ENCODE results near the gene SSR1. TPM values are rescaled to one million over a fixed set of nuclear protein-coding genes. Genes with fewer than 3 reads are reported as not detected.

The SSR1 gene
- total RNA-seq, 6 experiments from 2014 or later: 60.8 to 110 (median 90.5) TPM

GRCh38 chr6:7251646-7252260 is 61.2 kb downstream of the SSR1 start:
- Histone ChIP-seq H3K9me3 (no peaks in the 10 kb centered on the region), H3K27ac (peak overlapping the region in 1 of 3 donors; percentile 51), H3K4me1 (peaks cover 0 to 8% (median 0%) of the 10 kb centered on the region in 4 donors), H3K27me3 (no peaks in the 10 kb centered on the region), H3K36me3 (peaks cover 0 to 52% (median 20%) of the 10 kb centered on the region in 4 donors), H3K4me3 (no peak overlapping the region)
- TF ChIP-seq, protein P1, sequence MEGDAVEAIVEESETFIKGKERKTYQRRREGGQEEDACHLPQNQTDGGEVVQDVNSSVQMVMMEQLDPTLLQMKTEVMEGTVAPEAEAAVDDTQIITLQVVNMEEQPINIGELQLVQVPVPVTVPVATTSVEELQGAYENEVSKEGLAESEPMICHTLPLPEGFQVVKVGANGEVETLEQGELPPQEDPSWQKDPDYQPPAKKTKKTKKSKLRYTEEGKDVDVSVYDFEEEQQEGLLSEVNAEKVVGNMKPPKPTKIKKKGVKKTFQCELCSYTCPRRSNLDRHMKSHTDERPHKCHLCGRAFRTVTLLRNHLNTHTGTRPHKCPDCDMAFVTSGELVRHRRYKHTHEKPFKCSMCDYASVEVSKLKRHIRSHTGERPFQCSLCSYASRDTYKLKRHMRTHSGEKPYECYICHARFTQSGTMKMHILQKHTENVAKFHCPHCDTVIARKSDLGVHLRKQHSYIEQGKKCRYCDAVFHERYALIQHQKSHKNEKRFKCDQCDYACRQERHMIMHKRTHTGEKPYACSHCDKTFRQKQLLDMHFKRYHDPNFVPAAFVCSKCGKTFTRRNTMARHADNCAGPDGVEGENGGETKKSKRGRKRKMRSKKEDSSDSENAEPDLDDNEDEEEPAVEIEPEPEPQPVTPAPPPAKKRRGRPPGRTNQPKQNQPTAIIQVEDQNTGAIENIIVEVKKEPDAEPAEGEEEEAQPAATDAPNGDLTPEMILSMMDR (IDR thresholded peaks at IDR 0.05): no peak
- no peak for TF ChIP-seq POLR2A (IDR thresholded peaks at IDR 0.05)
- WGBS (ENCODE audit: insufficient coverage, low coverage, low lambda C conversion rate, missing lambda C conversion rate): 83% methylated on average over 5 of the region's 6 CpGs
- ATAC-seq (no peak), DNase-seq (peak in 1 of 3 donors; percentile 35)
- intact Hi-C loops (cut with DNase I): no loop called here

- WGBS (ENCODE audit: insufficient coverage, low coverage, low lambda C conversion rate, missing lambda C conversion rate): 54% methylated on average over 8 of the region's 8 CpGs
- no peaks in the 10 kb centered on the region for H3K27me3 ChIP-seq
- H3K27ac ChIP-seq: no peak overlapping the region
- TF ChIP-seq, protein P1 (IDR thresholded peaks at IDR 0.05): no peak
- no peak for TF ChIP-seq POLR2A (IDR thresholded peaks at IDR 0.05)
- ATAC-seq (no peak), DNase-seq (peak in 1 of 3 donors; percentile 8)
- intact Hi-C loops (cut with DNase I): no loop called here
- peaks cover 0 to 8% (median 0%) of the 10 kb centered on the region in 4 donors for H3K4me1 ChIP-seq
- H3K36me3 ChIP-seq: peaks cover 0 to 59% (median 24%) of the 10 kb centered on the region in 4 donors
- no peak overlapping the region for H3K4me3 ChIP-seq
- H3K9me3 ChIP-seq: no peaks in the 10 kb centered on the region
Measured at GRCh38 chr6:7250812-7251211, 62.2 kb downstream of the SSR1 start.

DNA sequence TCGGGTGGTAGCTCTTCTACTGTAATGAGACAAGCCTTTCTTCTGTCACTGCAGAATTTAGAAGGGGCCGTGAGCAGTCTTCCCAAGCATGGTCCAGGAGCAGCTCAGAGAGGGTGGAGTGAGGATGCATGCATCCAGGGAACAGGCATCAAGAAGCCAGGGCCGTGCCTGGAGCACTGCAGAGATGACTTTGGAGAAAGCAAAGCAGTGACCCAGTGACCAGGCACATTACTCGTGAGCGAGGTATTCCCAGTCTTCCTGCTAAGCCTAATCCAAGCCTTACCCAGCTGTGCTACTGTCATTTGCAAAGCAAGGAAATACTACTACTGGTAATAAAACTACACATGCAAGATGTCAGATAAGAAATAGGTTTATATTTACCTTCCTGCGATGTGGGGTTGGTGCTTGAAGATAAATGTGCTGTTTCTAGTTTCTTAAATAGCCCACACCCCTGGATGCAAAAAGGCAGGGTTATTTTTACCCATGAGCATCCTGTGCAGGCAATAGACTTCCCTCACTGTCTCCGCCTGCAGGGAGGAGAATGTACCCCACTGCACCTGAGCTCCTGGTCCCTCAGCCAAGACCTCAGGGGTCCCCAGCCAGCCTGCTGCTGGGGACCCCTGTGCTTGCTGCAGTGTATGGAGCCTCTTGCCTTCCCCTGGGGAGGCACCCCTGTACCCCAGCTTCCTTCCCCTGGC is 62.9 kb downstream of the SSR1 start:
- peaks cover 0 to 8% (median 0%) of the 10 kb centered on the region in 4 donors for H3K4me1 ChIP-seq
- WGBS (ENCODE audit: insufficient coverage, low coverage, low lambda C conversion rate, missing lambda C conversion rate): 57% methylated on average over 3 of the region's 7 CpGs
- H3K4me3 ChIP-seq: no peak overlapping the region
- peak in 1 of 3 donors; percentile 29 for DNase-seq
- TF ChIP-seq, protein P1 (IDR thresholded peaks at IDR 0.05): no peak
- no peak for TF ChIP-seq POLR2A (IDR thresholded peaks at IDR 0.05)
- H3K27me3 ChIP-seq: no peaks in the 10 kb centered on the region
- H3K27ac ChIP-seq: no peak overlapping the region
- intact Hi-C loops (cut with DNase I): loop anchor here in 1 of 2 donors (10.0 kb wide), 1 partner anchor 515 kb away; no protein-coding TSS in a partner anchor
- H3K9me3 ChIP-seq: no peaks in the 10 kb centered on the region
- no peak for ATAC-seq
- peaks cover 0 to 59% (median 24%) of the 10 kb centered on the region in 4 donors for H3K36me3 ChIP-seq

- H3K4me1 ChIP-seq: peaks cover 0 to 8% (median 0%) of the 10 kb centered on the region in 4 donors
- no peak overlapping the region for H3K27ac ChIP-seq
- no peaks in the 10 kb centered on the region for H3K27me3 ChIP-seq
- H3K4me3 ChIP-seq: no peak overlapping the region
- intact Hi-C loops (cut with DNase I): loop anchor here in 1 of 2 donors (10.0 kb wide), 1 partner anchor 515 kb away; no protein-coding TSS in a partner anchor
- ATAC-seq: no peak
- no peak for TF ChIP-seq POLR2A (IDR thresholded peaks at IDR 0.05)
- TF ChIP-seq, protein P1 (IDR thresholded peaks at IDR 0.05): no peak
- H3K9me3 ChIP-seq: no peaks in the 10 kb centered on the region
- no peak for DNase-seq
- 88% methylated on average over 2 of the region's 2 CpGs for whole genome bisulfite sequencing (ENCODE audit: insufficient coverage, low coverage, low lambda C conversion rate, missing lambda C conversion rate)
- H3K36me3 ChIP-seq: peaks cover 0 to 64% (median 24%) of the 10 kb centered on the region in 4 donors
Measured at GRCh38 chr6:7249391-7249790, 63.6 kb downstream of the SSR1 start.

Measured in right lobe of liver (tissue), 6 donors.